Daoy (cell line): ENCODE data around the gene CAPN15. TPM values are rescaled to one million over a fixed set of nuclear protein-coding genes. Genes with fewer than 3 reads are reported as not detected.
"Not testable (repeated sequence)": the region's sequence is repeated elsewhere in the genome, so short reads cannot be mapped to it uniquely, and the experiment has no call there.

Source experiments
- DNase-seq: peaks from one replicate; pipeline ENCODE4 v3.0.0-alpha.2; 2015; ENCODE audit warnings: low read depth
- total RNA-seq: library from RNA; depleted of rRNA; stranded (reverse); fragments of >200 nt; shearing (Covaris generic); gene quantifications from 2 replicates; pipeline ENCODE4 v1.2.3, GENCODE V29; 2014

Gene CAPN15
- total RNA-seq, 1 experiment from 2014 or later: 23.4 TPM

- no peak for DNase-seq
These were observed 21.3 kb upstream of the CAPN15 start for GRCh38 chr16:506246-506546.

- DNase-seq: not testable (repeated sequence)
These were observed 20.0 kb upstream of the CAPN15 start for GRCh38 chr16:507527-507926.

GRCh38 chr16:507996-508395 lies 19.5 kb upstream of the CAPN15 start:
- no peak for DNase-seq

- DNase-seq: no peak
These were observed 18.4 kb upstream of the CAPN15 start for GRCh38 chr16:508884-509736.

GRCh38 chr16:510066-510825 lies 17.3 kb upstream of the CAPN15 start:
- DNase-seq: no peak

GRCh38 chr16:512802-513201 lies 14.7 kb upstream of the CAPN15 start:
- no peak for DNase-seq

- no peak for DNase-seq
These were observed 13.6 kb upstream of the CAPN15 start for GRCh38 chr16:513950-514349.

GRCh38 chr16:515175-515938 lies 12.2 kb upstream of the CAPN15 start:
- DNase-seq: no peak

- no peak for DNase-seq
These were observed 11.6 kb upstream of the CAPN15 start for GRCh38 chr16:515939-516226.

GRCh38 chr16:516301-516700 lies 11.2 kb upstream of the CAPN15 start:
- DNase-seq: no peak

GRCh38 chr16:518858-519257 lies 8.7 kb upstream of the CAPN15 start:
- DNase-seq: no peak

GRCh38 chr16:519425-519824 lies 8.1 kb upstream of the CAPN15 start:
- DNase-seq: no peak

GRCh38 chr16:519841-520687 lies 7.4 kb upstream of the CAPN15 start:
- DNase-seq: no peak

GRCh38 chr16:520847-521246 lies 6.7 kb upstream of the CAPN15 start:
- DNase-seq: no peak

- DNase-seq: no peak
These were observed 5.9 kb upstream of the CAPN15 start for GRCh38 chr16:521381-522210.

GRCh38 chr16:522320-523096 lies 5.0 kb upstream of the CAPN15 start:
- no peak for DNase-seq

GRCh38 chr16:523097-523741 lies 4.3 kb upstream of the CAPN15 start:
- no peak for DNase-seq

- no peak for DNase-seq
These were observed 3.1 kb upstream of the CAPN15 start for GRCh38 chr16:524274-525040.

GRCh38 chr16:525123-525519 lies 2.4 kb upstream of the CAPN15 start:
- DNase-seq: no peak
